ENCODE results near the gene TMEM218.
"Not testable (repeated sequence)": the region's sequence is repeated elsewhere in the genome, so short reads cannot be mapped to it uniquely, and the experiment has no call there.

The TMEM218 gene

GRCh38 chr11:125075242-125075625, 36.2 kb downstream of the TMEM218 start:
- DNase-seq, result no peak

- DNase-seq, result no peak
Observed at GRCh38 chr11:125074511-125075241, 36.8 kb downstream of the TMEM218 start.

- DNase-seq, result no peak
Observed at GRCh38 chr11:125073616-125074483, 37.6 kb downstream of the TMEM218 start.

GRCh38 chr11:125072961-125073590, 38.4 kb downstream of the TMEM218 start:
- no peak for DNase-seq

- peak in 7 of 14 donors; percentile 24 to 67 (median 33) for DNase-seq
Observed at GRCh38 chr11:125072218-125072960, 39.0 kb downstream of the TMEM218 start.

GRCh38 chr11:125071846-125072217, 39.6 kb downstream of the TMEM218 start:
- DNase-seq, result no peak

- DNase-seq, result no peak
Observed at GRCh38 chr11:125071435-125071834, 40.0 kb downstream of the TMEM218 start.

GRCh38 chr11:125070699-125071254, 40.6 kb downstream of the TMEM218 start:
- DNase-seq, result peak in 9 of 14 donors; percentile 5 to 66 (median 36)

- DNase-seq, result no peak
Observed at GRCh38 chr11:125069796-125070195, 41.6 kb downstream of the TMEM218 start.

- no peak for DNase-seq
Observed at GRCh38 chr11:125069008-125069407, 42.4 kb downstream of the TMEM218 start.

- DNase-seq, result no peak
Observed at GRCh38 chr11:125068368-125068767, 43.1 kb downstream of the TMEM218 start.

GRCh38 chr11:125064070-125064469, 47.4 kb downstream of the TMEM218 start:
- no peak for DNase-seq

- DNase-seq, result no peak
Observed at GRCh38 chr11:125063429-125064043, 47.9 kb downstream of the TMEM218 start.

GRCh38 chr11:125062931-125063428, 48.4 kb downstream of the TMEM218 start, which contains the start of gene SLC37A2:
Gene SLC37A2, plus strand, starts transcription at chr11:125063305. Its CDS starts 63 bp downstream, at chr11:125063368.
- DNase-seq, result peak in 9 of 14 donors; percentile 23 to 73 (median 44)

- no peak for DNase-seq
Observed at GRCh38 chr11:125062218-125062930, 49.1 kb downstream of the TMEM218 start.

GRCh38 chr11:125061281-125061680, 50.1 kb downstream of the TMEM218 start:
- no peak for DNase-seq

GRCh38 chr11:125057693-125058016, 53.8 kb downstream of the TMEM218 start:
- no peak for DNase-seq

- no peak for DNase-seq
Observed at GRCh38 chr11:125056931-125057692, 54.3 kb downstream of the TMEM218 start.

- not testable (repeated sequence) for DNase-seq
Observed at GRCh38 chr11:125056111-125056510, 55.3 kb downstream of the TMEM218 start.
